Endothelial cell (in vitro differentiated cells): Measurements from ENCODE around the gene TMPRSS3. TPM values are rescaled to one million over a fixed set of nuclear protein-coding genes. Genes with fewer than 3 reads are reported as not detected.

ENCODE experiments used
- DNase-seq: peaks from one replicate; pipeline ENCODE4 v3.0.0; 2021; ENCODE audit warnings: low spot score
- H3K27ac Mint-ChIP-seq: one replicate; pipeline ENCODE4 v1.8.0; 2021; ENCODE audit warnings: mixed read lengths, inconsistent platforms; ENCODE audit not compliant: unreplicated experiment
- H3K27me3 Mint-ChIP-seq: one replicate; pipeline ENCODE4 v1.8.0; 2021; ENCODE audit warnings: mild to moderate bottlenecking, moderate library complexity, mixed read lengths, inconsistent platforms; ENCODE audit not compliant: unreplicated experiment
- H3K36me3 Mint-ChIP-seq: one replicate; pipeline ENCODE4 v1.8.0; 2021; ENCODE audit warnings: mild to moderate bottlenecking, low read depth, mixed read lengths, inconsistent platforms; ENCODE audit not compliant: unreplicated experiment
- H3K4me1 Mint-ChIP-seq: one replicate; pipeline ENCODE4 v1.8.0; 2021; ENCODE audit warnings: mild to moderate bottlenecking, mixed read lengths, inconsistent platforms; ENCODE audit not compliant: unreplicated experiment
- H3K4me3 Mint-ChIP-seq: one replicate; pipeline ENCODE4 v1.8.0; 2021; ENCODE audit warnings: mild to moderate bottlenecking, mixed read lengths, inconsistent platforms; ENCODE audit not compliant: unreplicated experiment
- H3K9me3 Mint-ChIP-seq: one replicate; pipeline ENCODE4 v1.8.0; 2021; ENCODE audit warnings: mixed read lengths, inconsistent platforms; ENCODE audit not compliant: unreplicated experiment
- CTCF ChIP-seq: fragments of 200-600 bp; sonication (generic); IDR thresholded peaks from one replicate; pipeline ENCODE4 v1.5.0; 2021; ENCODE audit warnings: antibody characterized with exemption; ENCODE audit not compliant: unreplicated experiment
- total RNA-seq: library from RNA; stranded (reverse); fragmentation: NEBNext Ultra II Directional; extraction: Animal tissue kit (Norgen Biotek cat#: 25700); gene quantifications from one replicate; pipeline ENCODE4 v1.2.1, GENCODE V29; 2021; ENCODE audit not compliant: unreplicated experiment

The TMPRSS3 gene
- total RNA-seq, 1 donor from 2014 or later = not detected

- DNase-seq = no peak
- H3K4me1 Mint-ChIP-seq = peaks cover 16% of the 10 kb centered on the region
- no peak overlapping the region for H3K4me3 Mint-ChIP-seq
- TF ChIP-seq CTCF = no peak
- no peak overlapping the region for H3K27ac Mint-ChIP-seq
- H3K27me3 Mint-ChIP-seq = peaks cover 10% of the 10 kb centered on the region
- H3K9me3 Mint-ChIP-seq = no peaks in the 10 kb centered on the region
- H3K36me3 Mint-ChIP-seq = no peaks in the 10 kb centered on the region
Observed at GRCh38 chr21:42426424-42426823, 30.6 kb upstream of the TMPRSS3 start.

GRCh38 chr21:42425591-42425990 is 29.7 kb upstream of the TMPRSS3 start:
- Mint-ChIP-seq H3K27ac (no peak overlapping the region), H3K36me3 (no peaks in the 10 kb centered on the region), H3K9me3 (no peaks in the 10 kb centered on the region), H3K4me3 (no peak overlapping the region), H3K27me3 (peaks cover 10% of the 10 kb centered on the region), H3K4me1 (peaks cover 16% of the 10 kb centered on the region)
- no peak for TF ChIP-seq CTCF
- DNase-seq = no peak

GRCh38 chr21:42424914-42425541 is 29.2 kb upstream of the TMPRSS3 start:
- Mint-ChIP-seq H3K27me3 (peaks cover 10% of the 10 kb centered on the region), H3K36me3 (no peaks in the 10 kb centered on the region), H3K9me3 (no peaks in the 10 kb centered on the region), H3K27ac (no peak overlapping the region), H3K4me3 (no peak overlapping the region), H3K4me1 (peaks cover 16% of the 10 kb centered on the region)
- TF ChIP-seq CTCF = no peak
- DNase-seq = no peak

GRCh38 chr21:42423685-42424084 is 27.8 kb upstream of the TMPRSS3 start:
- Mint-ChIP-seq H3K27ac (no peak overlapping the region), H3K4me3 (no peak overlapping the region), H3K4me1 (peaks cover 16% of the 10 kb centered on the region), H3K9me3 (no peaks in the 10 kb centered on the region), H3K36me3 (no peaks in the 10 kb centered on the region), H3K27me3 (peaks cover 5% of the 10 kb centered on the region)
- TF ChIP-seq CTCF = no peak
- DNase-seq = no peak

- no peak for DNase-seq
- no peak overlapping the region for H3K4me3 Mint-ChIP-seq
- H3K4me1 Mint-ChIP-seq = peaks cover 16% of the 10 kb centered on the region
- H3K36me3 Mint-ChIP-seq = no peaks in the 10 kb centered on the region
- H3K27me3 Mint-ChIP-seq = peaks cover 5% of the 10 kb centered on the region
- H3K9me3 Mint-ChIP-seq = no peaks in the 10 kb centered on the region
- no peak for TF ChIP-seq CTCF
- no peak overlapping the region for H3K27ac Mint-ChIP-seq
Observed at GRCh38 chr21:42423197-42423675, 27.4 kb upstream of the TMPRSS3 start.
